HG03342 (cell line): Measurements from ENCODE around the gene GPD2.
"Not testable (repeated sequence)": the region's sequence is repeated elsewhere in the genome, so short reads cannot be mapped to it uniquely, and the experiment has no call there.

Source experiments
- ATAC-seq: cut with Tn5 transposase; IDR thresholded peaks from one replicate; pipeline ENCODE4 v1.9.1; 2021; ENCODE audit warnings: mild to moderate bottlenecking, moderate library complexity; ENCODE audit not compliant: unreplicated experiment

GPD2 gene

DNA sequence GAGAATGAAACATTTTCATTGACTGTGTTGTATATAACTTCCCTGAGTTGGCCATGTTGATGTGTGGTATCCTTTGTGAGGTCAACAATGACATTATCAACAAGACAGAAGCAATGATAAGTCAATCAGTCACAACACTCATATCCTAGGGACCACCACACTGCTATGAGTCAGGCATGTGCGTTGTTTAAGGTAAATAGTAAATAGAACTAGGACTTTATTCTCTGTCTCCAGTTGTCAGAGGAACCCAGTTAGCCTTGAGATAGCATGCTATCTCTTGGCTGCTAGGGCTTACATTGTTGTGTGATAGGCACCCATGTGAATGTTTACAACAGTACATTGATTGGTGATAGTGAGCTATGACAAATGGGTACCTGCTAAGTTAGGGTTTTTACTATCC is 37.3 kb downstream of the GPD2 start:
- ATAC-seq, result no peak

DNA sequence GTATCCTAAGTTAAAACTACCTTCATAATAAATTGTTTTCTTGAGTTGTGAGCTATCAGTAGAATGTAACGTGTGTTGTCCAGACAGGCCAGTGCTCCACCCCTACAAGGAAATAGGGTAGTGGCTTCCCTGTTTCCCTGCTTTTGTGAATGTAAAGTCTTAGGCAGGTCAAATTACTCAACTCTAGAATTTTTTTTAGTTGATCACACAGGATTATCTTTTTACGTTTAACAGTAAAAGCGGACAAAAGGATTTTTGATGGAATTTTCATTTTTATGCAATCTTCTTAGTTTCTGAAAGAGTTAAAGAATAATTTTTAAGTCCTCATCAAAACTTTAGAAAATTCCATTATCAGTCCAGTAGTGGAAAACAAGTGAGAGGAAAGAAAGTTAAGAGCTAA is 38.2 kb downstream of the GPD2 start:
- ATAC-seq, result no peak

DNA sequence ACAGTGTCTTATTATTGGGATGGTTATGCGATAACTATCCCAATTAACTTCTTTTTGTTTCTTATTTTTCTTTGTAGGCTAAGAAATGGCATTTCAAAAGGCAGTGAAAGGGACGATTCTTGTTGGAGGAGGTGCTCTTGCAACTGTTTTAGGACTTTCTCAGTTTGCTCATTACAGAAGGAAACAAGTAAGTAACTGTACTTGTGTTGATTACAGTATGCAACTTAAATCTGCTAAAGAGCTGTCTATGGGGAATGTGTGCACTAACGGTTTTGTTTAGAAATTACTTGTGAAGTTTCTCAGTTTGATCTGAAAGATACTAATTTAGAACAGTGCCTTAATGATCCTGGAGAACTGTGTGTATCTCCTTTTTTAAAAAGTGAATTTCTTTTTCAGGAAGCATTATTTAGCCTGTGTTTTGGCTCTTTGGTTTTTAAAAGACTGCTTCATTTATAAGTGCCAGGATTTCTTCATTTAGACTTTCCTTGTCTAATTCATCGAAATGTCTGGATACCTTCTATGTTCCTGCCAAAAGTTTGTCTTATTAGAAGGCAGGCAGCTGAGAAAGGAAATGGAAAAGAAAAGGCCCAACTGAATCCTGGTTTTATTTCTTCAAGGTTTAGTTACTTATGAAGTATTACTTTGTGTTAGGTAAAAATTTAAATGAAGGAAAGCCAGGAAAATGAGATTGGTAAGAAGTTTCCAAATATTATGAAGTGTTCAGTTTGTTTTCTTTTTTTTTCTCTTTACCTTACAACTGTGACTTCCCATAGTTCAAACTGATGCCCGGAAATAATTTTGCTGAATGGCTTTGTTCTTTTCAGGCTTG is 40.1 kb downstream of the GPD2 start:
- no peak for ATAC-seq

DNA sequence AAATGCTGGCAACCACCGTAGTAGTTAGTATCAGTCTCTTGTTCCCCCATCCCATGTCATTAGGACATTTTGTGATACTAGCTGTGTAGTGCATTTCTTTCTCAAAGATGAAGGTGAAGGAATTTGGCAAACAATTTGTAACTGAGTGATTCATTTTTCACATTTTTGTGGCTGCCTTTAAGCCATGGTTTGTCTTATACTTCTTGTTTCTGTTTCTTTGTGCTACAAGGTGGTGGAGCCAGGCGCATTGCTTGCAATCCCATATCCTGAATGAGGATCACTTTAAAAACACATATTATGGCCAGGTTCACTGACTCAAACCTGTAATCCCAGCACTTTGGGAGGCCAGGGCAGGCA is 40.6 kb downstream of the GPD2 start:
- peak; percentile 79 for ATAC-seq

DNA sequence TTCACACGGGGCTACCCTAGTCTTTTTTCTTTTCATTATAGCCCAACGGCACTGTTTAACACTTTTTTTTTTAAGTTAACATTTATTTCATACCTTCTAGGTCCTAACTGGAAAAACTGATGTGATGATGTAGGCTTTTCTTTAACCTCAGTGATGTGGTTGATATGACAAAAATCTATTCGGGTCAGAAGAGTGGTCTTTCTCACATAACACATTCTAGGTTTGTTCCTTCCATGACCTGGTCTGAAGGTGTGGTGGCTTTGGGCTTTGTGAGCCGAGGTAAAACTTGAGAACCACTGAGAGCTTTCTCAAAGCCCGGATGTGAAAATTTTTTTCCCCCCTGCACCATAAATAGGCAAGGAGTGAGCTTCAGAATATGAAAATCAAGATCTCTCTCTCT is 44.2 kb downstream of the GPD2 start:
- no peak for ATAC-seq

DNA sequence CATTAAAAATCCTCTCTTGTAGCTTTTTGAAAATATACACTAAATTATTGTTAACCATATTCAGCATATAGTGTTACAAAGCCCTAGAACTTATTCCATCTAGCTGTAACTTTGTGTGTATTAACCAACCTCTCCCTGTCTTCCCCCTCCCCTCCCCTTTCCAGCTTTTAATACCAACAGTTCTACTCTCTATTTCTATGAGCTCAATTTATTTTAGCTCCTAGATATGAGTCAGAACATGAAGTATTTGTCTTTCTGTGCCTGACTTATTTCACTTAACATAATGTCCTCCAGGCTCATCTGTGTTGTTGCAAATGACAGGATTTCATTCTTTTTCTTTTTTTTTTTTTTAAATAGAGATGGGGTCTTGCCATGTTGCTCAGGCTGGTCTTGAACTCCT is 45.1 kb downstream of the GPD2 start:
- no peak for ATAC-seq

DNA sequence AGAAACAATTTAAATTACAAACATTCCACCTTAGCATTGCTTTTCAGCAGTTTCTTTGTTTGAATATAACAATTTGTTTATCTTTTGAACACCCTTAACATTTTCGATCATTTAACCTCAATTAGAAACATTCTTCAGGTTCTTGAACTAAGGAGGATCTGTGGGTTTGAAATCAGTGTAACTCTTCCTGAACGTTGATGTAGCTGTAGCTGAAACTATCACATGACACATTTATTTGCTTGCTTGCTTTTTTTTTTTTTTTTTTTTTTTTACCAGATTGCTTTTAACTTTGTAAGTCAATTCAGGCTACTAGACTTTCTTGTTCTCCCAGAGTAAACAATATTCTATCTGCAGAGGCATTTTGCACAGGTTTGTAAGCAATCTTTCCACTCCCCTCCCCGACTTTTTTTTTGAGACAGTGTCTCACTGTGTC is 47.6 kb downstream of the GPD2 start:
- ATAC-seq, result no peak

DNA sequence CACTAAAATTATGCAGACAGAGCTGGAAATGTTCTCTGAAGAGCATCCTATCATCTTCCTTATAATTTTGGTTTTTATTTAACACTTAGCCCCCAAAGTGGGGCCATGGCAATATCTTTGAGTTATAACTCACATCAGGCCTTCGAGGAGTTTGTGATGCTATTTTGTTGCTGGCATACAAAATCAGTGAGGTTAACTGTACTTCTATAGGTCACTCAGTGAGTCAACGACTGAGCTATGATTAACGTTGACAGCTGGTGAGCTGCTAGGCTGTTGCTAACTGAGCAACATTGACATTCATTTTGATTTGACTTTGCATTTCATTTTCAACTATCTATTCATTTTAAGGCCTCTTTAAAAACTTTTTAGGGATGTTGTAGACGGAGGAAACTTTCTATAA is 50.0 kb downstream of the GPD2 start:
- no peak for ATAC-seq

DNA sequence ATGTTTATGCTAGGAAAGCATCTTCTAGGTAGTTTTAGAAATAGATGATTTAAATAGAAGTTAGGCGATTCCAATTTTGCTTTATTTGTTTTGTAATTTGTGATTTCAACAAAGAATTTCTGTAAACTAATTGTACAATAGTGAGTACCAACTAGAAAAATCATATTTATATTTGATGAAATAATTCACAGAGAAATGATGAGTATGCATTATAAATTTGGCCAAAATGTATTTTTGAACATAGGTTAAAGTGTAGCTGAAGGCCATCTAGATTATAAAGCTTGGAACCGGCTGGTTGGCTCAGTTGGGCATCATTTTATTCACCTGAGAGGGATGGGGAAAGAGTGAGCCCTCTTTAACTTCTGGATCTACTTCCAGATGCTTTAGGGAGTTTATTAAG is 50.4 kb downstream of the GPD2 start:
- no peak for ATAC-seq

DNA sequence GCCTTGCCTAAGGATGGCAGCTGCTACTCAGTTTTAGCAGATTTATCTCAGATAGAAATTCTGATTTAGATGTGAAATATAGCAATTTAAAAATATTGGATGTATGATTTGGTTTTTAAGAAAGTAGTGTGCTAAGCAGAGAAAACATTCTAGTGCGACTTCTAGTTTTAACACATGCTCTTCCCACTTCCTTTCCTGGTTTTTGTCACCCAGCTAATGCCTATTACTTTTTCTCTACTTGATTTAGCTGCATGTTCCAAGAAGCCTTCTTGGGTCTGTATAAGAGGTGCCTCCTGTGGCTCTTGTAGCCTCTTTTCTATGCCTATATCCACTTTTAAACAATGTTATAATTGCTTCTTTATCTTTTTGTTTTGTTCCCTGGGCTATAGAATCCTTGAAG is 53.0 kb downstream of the GPD2 start:
- ATAC-seq, result no peak

DNA sequence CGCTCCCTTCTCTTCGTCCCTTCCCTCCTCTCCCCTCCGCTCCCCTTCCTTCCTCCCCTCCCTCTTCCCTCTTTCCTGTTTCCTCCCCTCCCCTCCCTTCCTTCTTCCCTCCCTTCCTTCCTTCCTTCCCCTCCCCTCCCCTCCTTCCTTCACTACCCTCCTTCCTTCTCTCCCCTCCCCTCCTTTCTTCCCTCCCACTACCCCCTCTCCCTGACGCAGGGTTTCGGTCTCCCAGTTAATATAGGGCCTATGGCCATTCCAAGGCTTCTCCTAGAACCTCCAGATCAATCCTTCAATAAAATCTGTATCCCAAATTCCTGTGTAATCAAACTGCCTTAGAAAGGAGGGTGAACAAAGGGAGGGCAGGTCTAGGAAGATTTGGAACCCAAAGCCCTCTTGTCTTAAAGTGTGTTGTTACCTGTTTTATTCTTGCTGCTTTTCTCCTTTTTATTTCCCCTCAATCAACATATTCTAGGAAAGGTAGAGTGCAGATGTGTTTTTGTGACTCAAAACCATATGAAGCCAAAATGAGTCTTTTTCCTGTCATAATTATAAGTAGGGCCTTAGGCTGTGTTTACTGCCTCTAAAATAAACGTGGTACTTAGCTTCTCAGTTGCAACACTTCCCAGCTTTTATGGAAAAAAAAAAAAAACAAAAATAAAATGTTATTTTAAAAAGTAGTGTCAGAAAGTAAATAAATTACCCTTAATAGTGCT is 53.7 kb downstream of the GPD2 start:
- ATAC-seq, result no peak

DNA sequence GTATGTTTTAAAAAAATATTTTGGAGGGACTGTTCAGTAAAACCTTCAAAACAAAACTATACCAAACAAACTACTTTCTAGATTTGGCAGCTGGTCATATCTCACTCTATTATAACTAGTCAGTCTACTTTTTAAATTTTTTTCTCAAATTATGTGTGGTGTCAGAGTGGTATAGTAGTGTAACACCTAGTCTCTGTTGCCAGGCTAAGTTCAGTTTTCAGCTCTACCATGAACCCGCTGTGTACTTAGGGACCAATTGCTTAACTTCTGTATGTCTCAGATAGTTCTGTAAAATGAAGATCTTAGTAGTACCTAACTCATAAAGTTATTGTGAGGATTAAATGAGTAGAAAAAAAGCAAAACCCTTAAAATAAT is 54.3 kb downstream of the GPD2 start:
- no peak for ATAC-seq

DNA sequence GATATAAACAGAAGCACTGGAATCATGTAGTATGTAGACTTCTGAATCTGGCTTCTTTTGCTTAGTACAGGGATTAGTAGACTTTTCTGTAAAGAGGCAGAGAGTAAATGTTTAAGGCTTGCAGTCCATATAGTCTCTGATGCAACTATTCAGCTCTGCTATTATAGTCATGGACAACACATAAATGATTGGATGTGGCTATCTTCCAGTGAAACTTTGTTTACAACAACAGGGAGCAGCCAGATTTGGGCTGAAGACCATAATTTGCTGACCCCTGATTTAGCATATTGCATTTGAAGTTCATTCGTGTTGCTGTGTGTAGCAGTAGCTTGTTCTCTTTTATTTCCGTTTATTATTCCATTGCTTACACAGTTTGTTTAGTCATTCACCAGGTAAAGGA is 55.0 kb downstream of the GPD2 start:
- no peak for ATAC-seq

DNA sequence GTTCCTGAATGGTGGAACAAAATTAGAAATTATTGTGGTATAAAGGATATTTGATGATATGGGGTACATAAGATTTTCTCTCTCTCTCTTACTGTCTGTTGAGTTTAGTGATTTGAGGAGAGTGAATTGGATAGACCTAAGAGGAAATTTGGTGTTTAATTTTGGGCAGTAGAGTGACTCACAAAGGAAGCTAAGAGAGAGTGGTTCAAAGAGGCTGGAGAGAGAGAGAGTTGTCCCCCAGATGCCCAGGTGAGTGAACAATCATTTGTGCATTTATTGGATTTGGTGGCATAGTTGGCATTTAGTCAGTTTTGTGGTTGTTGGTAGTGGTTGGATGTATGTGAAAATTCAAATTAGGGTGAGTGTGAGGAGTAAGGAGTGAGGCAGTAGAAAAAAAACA is 56.8 kb downstream of the GPD2 start:
- no peak for ATAC-seq

DNA sequence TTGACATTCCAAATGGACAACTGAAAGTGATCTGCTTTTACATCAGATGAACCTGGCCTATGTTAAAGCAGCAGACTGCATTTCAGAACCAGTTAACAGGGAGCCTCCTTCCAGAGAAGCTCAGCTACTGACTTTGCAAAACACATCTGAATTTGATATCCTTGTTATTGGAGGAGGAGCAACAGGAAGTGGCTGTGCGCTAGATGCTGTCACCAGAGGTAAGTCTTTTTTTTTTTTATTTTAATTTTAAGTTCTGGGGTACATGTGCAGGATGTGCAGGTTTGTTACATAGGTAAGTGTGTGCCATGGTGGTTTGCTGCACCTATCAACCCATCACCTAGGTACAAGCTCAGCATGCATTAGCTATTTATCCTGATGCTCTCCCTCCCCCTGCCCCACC is 59.8 kb downstream of the GPD2 start:
- ATAC-seq, result not testable (repeated sequence)

DNA sequence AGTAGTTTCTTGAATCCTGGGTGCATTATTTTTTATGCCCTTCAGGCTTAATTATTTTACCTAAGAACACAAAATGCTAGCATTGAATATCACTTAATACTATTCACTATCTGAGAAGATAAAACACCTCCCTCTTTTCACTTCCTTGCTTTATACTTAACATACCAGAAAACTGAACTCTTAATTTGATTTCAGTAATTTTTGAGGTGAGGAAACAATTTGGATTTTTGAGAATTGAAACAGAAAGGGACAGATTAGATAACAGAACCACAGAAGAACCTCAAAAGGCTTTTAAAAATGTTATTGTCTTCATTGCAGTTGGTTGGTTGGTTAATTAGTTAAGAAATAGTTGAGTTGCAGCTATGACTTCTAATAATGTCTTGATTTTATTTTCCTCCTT is 69.5 kb downstream of the GPD2 start:
- peak; percentile 71 for ATAC-seq

DNA sequence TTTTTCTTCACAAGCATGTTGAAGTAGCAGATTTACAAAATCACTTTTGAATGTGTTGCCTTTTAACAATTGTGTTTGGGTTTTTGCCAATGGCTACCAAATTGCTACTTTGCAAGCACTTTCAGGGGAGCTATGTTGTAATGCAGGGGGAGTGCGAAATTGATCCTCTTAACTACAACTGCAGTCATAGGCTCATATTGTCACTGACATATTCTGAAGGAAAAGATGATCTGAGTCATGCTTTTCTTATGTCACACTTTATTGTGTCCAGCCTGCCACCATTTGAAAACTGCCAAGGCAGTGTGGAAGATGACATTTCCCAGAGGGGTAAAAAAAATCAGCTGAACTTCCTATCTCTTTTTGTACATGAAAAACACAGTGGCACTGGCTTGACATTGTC is 74.9 kb downstream of the GPD2 start:
- ATAC-seq, result no peak

DNA sequence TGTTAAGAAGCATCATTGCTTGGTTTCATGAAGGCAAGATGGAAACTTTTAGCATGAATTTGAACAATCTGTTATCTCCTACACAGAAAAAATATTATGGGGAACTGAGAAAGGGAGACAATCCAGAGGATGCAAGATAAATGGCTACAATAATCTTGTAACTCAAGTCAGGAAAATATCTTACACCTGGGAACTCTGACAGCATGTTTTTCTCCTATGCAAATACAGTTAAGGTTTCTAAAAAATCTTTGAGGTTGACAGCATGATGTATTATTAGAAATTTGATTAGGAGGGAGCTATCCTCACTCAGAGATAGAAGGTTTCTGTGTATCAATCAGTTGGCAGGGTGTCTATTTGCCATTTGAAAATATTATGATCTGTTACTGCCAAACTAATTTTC is 75.6 kb downstream of the GPD2 start:
- ATAC-seq, result peak; percentile 68

DNA sequence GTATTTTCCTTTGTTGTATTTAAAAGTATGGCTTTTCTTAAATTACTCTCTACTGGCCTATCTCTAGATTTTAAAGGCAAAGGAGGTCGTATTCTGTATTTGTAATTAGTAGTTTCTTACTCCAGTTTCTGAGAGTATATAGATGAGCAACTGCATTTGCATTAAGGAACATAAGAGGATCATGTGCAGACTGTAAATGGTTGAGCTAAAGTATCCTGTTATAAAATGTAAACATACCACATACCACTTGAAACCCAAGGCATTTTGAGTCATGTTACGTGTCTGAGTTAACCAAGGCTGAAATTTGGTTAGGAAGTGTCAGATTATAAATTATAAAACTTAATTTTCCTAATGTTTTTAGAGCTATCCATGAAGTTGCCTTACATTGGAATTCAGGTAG is 76.3 kb downstream of the GPD2 start:
- no peak for ATAC-seq

DNA sequence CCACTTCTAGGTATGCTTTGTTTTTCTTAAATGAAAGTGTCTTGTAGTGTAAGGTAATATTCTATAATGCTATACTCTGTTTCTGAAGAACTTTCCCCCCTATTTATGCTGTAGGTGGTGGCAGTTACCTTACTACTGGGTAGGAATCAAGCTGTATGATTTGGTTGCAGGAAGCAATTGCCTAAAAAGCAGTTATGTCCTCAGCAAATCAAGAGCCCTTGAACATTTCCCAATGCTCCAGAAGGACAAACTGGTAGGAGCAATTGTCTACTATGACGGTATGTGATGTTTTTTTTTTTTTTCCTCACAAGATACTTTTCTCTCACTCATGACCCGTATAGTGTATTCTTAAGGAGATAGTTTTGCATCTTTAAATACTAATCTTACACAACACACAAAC is 77.0 kb downstream of the GPD2 start:
- ATAC-seq, result no peak

DNA sequence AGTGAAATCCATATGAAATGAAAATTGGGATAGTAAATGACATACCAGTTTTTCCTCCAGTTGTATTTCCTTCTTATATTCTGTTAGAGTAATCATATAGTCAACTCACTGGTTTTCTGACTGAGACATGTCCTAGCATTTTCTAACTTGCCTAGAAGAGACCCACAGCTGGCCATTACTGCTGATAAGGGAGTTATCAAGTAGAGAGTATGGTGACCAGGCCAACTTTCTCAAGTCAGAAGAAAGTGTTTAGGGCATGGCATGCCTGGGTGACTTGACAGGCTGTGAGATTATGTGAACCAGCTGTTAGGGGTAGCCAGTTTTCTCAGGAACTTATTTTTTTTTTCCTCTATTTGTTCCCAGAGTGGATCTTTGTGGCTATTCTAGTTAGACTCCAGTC is 81.2 kb downstream of the GPD2 start:
- no peak for ATAC-seq

DNA sequence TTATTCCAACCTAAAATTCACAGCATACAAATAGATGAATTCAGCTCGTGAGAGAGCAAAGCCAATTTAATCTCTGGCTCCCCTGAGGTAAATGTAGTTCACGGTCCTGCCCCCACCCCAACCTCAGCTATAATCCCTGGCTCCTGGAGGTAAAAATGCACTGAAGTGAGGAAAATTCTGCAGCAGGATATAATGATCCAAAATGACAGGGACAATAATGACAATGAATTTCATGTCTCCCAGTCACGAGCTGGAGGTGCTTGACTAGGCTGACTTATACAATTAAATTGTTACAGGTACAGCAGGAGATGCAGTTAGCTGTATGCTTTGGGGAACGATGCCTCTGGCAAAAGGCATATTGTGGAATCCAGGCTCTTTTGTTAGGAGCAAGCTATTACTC is 82.0 kb downstream of the GPD2 start:
- no peak for ATAC-seq
